LNCAP (cell line): Measurements from ENCODE around the gene ZNF524.

ENCODE experiments used
- CTCF ChIP-seq: fragments of 450-650 bp; IDR thresholded peaks from 2 replicates; pipeline ENCODE4 v1.5.1; 2017; ENCODE audit warnings: mild to moderate bottlenecking

The ZNF524 gene

DNA sequence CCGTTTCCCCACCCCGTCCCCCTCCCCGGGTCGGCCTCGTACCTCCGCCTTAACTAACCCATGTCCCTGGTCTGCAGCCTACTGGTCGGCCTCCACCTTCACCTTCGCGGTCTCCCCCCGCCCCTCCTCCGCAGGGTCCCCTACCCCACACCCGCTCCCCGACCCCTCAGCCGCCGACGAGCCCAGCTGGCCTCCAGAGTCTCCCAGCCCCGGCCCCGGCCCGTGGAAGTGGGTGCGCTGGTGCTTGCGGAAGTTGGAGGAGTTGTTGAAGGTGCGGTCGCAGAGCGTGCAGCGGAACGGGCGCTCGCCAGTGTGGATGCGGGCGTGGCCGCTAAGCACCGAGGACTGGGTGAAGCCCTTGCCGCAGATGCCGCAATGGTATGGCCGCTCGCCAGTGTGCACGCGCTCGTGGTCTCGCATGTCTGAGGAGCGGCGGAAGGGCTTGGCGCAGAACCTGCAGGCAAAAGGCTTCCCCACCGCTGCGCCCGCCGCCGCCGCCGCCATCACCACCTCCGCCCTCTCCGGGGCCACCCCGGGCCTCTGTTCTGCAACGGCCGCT, 21.7 kb downstream of the ZNF524 start:
- TF ChIP-seq CTCF = no peak

- TF ChIP-seq CTCF = no peak
Observed at GRCh38 chr19:55622242-55622969, 22.3 kb downstream of the ZNF524 start.

GRCh38 chr19:55623130-55623529, 23.0 kb downstream of the ZNF524 start:
- no peak for TF ChIP-seq CTCF

DNA sequence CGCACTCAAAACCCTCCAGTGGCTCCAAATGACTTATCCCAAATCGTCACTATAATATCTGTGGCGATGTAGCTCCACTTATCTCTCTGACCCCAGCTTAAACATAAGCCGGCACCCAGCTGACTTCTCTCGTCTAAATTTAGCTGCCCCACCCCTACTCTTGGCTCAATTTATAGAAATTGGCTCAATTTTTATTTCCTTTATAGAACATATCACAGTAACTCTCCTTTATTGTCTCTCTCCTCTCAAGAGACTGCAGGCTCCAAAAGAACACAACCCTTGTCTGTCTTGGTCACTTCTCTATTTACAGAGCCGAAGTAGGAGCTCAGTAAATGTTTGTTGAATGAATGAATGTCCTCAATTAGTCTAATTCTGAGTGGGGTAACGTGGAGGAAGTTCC, 23.5 kb downstream of the ZNF524 start:
- no peak for TF ChIP-seq CTCF

DNA sequence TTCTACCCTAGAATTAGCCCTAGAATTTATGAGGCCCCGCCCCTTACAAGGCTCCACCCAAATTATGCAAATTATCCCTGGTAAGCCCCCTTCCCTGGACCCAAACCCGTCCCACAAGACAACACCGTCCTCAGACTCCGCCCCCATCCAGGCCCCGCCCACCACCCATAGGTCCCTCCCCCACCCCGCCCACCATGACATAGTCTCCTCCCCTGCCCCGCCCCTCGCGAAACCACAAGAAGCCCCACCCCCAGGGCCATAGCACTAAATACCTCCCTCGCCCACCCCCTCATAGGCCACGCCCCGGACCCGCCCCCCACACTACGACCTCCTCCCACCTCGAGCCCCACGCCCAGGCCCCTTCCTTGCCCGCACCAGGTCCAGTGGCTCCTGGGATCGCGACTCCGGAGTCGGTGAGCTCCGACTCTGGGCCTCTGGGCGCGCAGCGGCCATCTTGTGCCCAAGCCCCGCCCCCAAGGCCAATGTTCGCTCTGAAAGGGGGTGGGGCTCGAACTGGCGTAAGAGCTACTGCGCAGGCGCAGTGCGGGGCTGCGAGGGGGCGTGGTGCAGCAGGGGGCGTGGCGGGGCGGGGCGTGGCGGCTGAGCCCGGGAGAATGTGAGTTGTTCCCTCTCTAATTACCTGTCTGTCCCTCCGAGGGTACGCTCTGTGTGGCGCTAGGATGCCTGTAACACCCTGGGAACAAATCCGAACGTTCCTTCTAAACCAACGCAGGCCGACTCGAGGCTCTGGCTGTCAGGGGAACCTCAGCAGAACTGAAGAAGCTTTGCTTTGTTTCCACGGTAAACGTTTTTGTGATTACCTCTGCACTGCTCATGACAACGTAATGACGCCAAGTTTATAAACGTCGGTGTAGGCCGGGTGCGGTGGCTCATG, 24.3 kb downstream of the ZNF524 start, which contains the start of gene ZNF784:
ZNF784 (minus strand) TSS at position 458 of the 895 bp plus-strand sequence; CDS start at position 453, 5 bp downstream.
- no peak for TF ChIP-seq CTCF

DNA sequence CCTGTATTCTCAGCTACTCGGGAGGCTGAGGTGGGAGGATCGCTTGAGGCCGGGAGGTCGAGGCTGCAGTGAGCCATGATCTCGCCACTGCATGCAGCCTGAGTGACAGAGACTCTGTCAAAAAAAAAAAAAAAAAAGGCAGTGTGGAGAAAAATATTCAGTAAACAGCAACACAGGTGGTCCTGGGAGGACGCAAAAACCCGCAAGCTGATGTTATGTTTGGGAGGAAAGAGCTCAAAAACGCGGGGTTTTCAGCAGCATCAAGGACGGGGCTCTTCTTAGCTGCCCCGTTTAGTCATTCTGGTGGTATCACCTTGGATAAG, 24.9 kb downstream of the ZNF524 start:
- TF ChIP-seq CTCF = no peak

DNA sequence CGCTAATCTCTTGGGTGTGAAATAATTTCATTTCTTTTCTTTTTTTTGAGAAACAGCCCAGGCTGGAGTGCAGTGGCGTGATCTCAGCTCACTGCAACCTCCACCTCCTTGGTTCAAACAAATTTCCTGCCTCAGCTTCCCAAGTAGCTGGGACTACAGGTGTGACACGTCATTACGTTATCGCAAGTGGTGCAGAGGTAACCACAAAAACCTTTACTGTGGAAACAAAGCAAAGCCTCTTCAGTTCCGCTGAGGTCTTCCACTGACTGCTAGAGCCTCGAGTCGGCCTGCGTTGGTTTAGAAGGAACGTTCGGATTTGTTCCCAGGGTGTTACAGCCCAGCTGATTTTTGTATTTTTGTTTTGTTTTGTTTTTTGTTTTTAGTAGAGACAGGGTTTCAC, 26.3 kb downstream of the ZNF524 start:
- TF ChIP-seq CTCF = no peak
